ENCODE results near the gene CENPU. TPM values are rescaled to one million over a fixed set of nuclear protein-coding genes. Genes with fewer than 3 reads are reported as not detected.

Gene CENPU
- total RNA-seq, 1 experiment from 2014 or later = 124 TPM

- Histone ChIP-seq H4K8ac (replicated peaks; ENCODE audit: insufficient read length, low read depth, low read length) (no peak overlapping the region), H3K23ac (ENCODE audit: insufficient read length, low read depth, low read length) (no peak overlapping the region), H2AFZ (ENCODE audit: low read length) (no peak overlapping the region), H3K4ac (ENCODE audit: low read depth, low read length) (no peak overlapping the region), H3K27ac (ENCODE audit: insufficient read length, low read depth, low read length) (no peak overlapping the region), H2BK20ac (ENCODE audit: low read depth, low read length, poor library complexity, severe bottlenecking) (no peak overlapping the region), H4K91ac (ENCODE audit: insufficient read length, low read depth, low read length) (no peak overlapping the region), H3K9ac (ENCODE audit: extremely low read depth, insufficient read length, low read length) (no peak overlapping the region), H2BK12ac (ENCODE audit: insufficient read length, low read depth, low read length) (no peak overlapping the region), H3K23me2 (ENCODE audit: insufficient read length, low read depth, low read length, poor library complexity, severe bottlenecking) (no peaks in the 10 kb centered on the region), H3K27me3 (ENCODE audit: insufficient read depth, low read length) (no peaks in the 10 kb centered on the region), H3K79me1 (ENCODE audit: insufficient read depth, low read depth, low read length, poor library complexity, severe bottlenecking) (no peaks in the 10 kb centered on the region), H3K56ac (ENCODE audit: insufficient read length, low read depth, low read length) (no peak overlapping the region), H3K4me2 (ENCODE audit: insufficient read depth, insufficient read length, low read length) (no peak overlapping the region), H4K20me1 (ENCODE audit: control insufficient read depth, insufficient read depth, insufficient read length) (no peaks in the 10 kb centered on the region), H3K18ac (ENCODE audit: insufficient read length, low read depth, low read length) (no peak overlapping the region), H2BK5ac (ENCODE audit: insufficient read length, low read length) (no peak overlapping the region), H3T11ph (ENCODE audit: low read length) (no peak overlapping the region), H3K14ac (ENCODE audit: insufficient read depth, low read length) (no peak overlapping the region), H3K9me3 (ENCODE audit: control insufficient read depth, low read depth, low read length) (no peaks in the 10 kb centered on the region), H2BK15ac (ENCODE audit: low read depth, low read length) (no peak overlapping the region), H2AK5ac (ENCODE audit: insufficient read length, low read length) (no peak overlapping the region), H3K4me1 (ENCODE audit: insufficient read depth, low read length) (no peaks in the 10 kb centered on the region), H2BK120ac (ENCODE audit: low read depth, low read length, poor library complexity, severe bottlenecking) (no peak overlapping the region), H4K5ac (ENCODE audit: insufficient read length, low read depth, low read length) (no peak overlapping the region), H3K79me2 (ENCODE audit: insufficient read depth, low read length) (no peaks in the 10 kb centered on the region)
- no peak for DNase-seq
- Mint-ChIP-seq H3K4me1 (no peaks in the 10 kb centered on the region), H3K9me3 (no peaks in the 10 kb centered on the region), H3K36me3 (ENCODE audit: insufficient read depth in 1 of 3, low read depth in 3 of 3) (peaks cover 50 to 88% (median 87%) of the 10 kb centered on the region in 3 experiments; a peak in 6 of 7 replicates), H3K4me3 (no peak overlapping the region), H3K27ac (no peak overlapping the region), H3K27me3 (ENCODE audit: low read depth) (no peaks in the 10 kb centered on the region)
- WGBS (ENCODE audit: extremely low coverage, insufficient read length, low lambda C conversion rate) = no CpG with 5 or more reads among the region's 1 CpG
- TF ChIP-seq CTCF (conservative IDR thresholded peaks at IDR 0.05) = no peak
Measured at GRCh38 chr4:184706453-184706852, 27.4 kb downstream of the CENPU start.

Measured in H9 (cell line).